ENCODE data around the gene AFF3. TPM values are rescaled to one million over a fixed set of nuclear protein-coding genes. Genes with fewer than 3 reads are reported as not detected.

The AFF3 gene
- polyA plus RNA-seq, 1 donor: 3.9 TPM

GRCh38 chr2:99879481-99879880, 262.9 kb downstream of the AFF3 start:
- no peak for DNase-seq

- DNase-seq: peak; percentile 58
These were observed 263.6 kb downstream of the AFF3 start for GRCh38 chr2:99878581-99879350.

GRCh38 chr2:99877963-99878362, 264.4 kb downstream of the AFF3 start:
- DNase-seq: no peak

DNA sequence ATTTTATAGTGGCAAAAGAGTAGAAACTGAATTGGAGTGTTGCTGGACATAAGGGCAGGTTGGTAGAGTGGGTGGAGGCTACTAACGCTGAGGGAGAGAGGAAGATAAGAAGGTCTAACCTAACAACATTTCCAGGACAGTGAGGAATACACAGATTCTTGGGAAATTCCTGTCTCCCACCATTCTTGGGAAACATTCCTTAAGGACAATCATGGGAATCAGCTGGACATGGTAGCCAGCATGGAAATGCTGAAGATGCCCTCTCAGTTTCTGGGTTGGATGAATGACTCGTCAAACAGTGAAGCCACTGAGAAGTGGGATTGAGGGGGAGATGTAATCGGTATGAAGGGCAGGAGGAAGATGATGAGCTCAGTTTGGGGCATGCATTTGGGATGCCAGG, 265.4 kb downstream of the AFF3 start:
- no peak for DNase-seq

GRCh38 chr2:99875627-99876201, 266.7 kb downstream of the AFF3 start:
- no peak for DNase-seq

DNA sequence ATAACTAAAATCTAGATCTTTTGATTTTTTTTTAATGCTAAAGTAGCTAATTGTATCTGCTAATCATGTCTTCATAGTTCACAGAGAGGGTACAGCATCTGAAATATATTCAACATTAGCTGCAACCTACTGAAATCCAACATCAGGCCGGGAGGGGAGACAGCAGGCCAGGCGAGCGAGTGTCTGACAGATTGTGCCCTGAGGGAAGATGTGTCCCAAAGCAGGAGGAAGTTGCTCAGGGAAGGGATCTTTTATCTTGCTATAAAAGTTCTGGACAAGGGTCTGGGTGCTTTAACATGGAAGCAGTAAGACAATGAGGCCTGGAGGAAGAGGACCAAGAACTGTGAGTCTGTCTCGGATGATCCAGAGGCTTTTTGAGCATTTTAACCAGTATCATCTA, 274.1 kb downstream of the AFF3 start:
- DNase-seq: no peak

GRCh38 chr2:99867770-99868169, 274.6 kb downstream of the AFF3 start:
- DNase-seq: no peak

GRCh38 chr2:99865818-99866676, 276.3 kb downstream of the AFF3 start:
- no peak for DNase-seq

GRCh38 chr2:99864561-99865553, 277.5 kb downstream of the AFF3 start:
- no peak for DNase-seq

- no peak for DNase-seq
These were observed 278.5 kb downstream of the AFF3 start for GRCh38 chr2:99863903-99864270.

DNA sequence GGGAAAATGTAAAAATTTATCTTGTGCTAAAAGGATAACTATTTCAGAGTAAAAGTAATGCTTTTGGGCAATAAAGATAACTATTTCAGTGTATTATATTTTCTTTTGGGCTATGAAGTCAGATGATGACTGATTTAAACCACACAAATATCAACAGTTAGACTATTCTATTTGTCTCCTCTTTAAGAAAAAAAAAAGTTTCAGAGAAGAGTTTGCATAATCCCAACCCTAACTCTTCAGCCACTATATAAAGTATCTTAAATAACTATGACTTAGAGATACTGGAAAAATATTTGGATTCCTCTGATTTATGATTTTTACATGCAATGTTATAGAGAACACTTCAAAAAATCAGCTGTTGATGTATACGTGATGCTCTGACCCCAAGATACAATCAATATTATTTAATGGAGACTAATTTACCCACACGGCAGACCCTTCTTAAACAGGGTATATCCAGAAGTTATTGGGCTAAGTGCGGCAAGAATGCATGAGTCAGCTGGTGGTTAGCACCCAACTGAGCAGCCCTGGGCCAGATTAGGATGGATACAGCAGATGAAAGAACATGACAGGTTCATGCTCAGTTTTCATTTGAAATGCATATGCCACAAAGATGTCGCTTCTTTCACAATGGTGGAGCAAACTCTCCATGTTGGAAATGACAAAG, 279.0 kb downstream of the AFF3 start:
- DNase-seq: no peak

GRCh38 chr2:99862566-99862965, 279.8 kb downstream of the AFF3 start:
- no peak for DNase-seq

- no peak for DNase-seq
These were observed 281.0 kb downstream of the AFF3 start for GRCh38 chr2:99861376-99861760.

GRCh38 chr2:99860720-99861375, 281.5 kb downstream of the AFF3 start:
- no peak for DNase-seq

DNA sequence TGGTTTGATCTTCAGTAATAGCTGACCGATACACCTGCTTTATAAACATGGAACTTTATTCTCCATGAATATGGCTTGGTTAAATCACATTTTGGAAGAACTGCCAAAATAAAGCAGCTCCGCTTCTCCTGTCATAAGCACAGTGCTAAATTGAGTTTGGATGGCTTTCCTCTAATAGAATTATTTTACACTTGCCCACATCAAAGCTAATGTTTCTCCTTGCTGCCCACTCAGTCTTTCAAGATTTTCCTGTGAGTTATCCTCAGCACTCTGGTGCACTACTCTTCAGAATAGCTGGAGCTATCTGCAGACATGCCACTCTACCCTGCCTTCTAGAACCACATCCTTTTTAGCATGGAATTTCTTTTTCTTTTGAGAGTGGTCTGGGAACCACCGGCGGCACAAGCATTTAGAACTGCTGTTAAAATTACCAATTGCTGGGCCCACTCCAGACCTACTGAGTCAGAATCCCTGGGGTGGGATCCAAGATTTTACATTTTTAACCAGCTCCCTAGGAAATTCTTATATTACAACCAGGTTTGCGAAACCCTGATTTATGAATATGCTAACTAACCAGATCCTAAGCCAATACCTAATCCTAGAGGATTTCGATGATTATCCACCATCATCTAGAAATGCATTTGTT, 283.3 kb downstream of the AFF3 start:
- DNase-seq: no peak

DNA sequence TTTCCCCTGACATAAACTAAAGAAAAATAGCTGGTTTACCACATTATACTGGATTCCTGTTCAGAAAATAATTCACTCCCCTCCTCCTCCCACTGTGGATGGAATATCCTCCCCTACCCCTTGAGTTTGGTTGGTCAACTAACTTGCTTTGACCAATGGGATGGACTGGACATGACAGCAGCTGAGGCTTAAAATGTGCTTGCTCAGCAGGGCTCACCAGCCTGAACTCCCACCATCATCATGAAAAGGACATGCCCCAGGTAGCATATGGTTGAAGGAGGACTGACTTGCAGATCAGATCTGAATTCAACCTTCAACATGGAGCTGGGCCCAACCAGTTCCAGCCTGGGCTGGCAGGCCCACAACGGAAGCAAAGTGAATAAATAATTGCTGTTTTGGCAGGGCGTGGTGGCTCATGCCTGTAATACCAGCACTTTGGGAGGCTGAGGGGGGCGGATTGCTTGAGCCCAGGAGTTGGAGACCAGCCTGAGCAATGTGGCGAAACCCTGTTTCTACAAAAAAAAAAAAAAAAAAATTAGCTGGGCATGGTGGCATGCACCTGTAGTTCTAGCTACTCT, 284.4 kb downstream of the AFF3 start:
- DNase-seq: no peak

GRCh38 chr2:99857372-99857771, 285.0 kb downstream of the AFF3 start:
- no peak for DNase-seq

GRCh38 chr2:99856119-99856518, 286.3 kb downstream of the AFF3 start:
- DNase-seq: no peak

- DNase-seq: no peak
These were observed 288.0 kb downstream of the AFF3 start for GRCh38 chr2:99854236-99854852.

DNA sequence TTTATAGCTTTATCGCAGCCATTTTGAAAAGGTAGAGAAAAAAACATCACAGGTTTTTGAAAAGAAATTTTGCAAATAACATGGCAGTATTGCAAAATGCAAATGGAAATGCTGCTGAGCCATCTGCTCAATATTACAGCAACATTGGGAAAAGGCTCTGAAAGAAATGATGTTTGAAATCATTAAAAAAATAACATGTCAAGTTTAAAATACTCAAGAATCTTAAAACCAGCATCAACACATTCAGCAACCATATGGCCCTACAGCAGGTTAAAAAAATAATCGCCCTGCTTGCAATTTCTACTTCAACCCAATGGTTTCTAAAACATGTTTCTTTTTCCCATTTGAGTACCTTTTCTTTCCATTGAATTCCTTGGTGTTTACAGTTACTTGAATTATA, 289.4 kb downstream of the AFF3 start:
- no peak for DNase-seq

Data from hindlimb muscle (tissue), 1 donor.